ENCODE measurements around the gene TK2. TPM values are rescaled to one million over a fixed set of nuclear protein-coding genes. Genes with fewer than 3 reads are reported as not detected.
"Not testable (repeated sequence)": the region's sequence is repeated elsewhere in the genome, so short reads cannot be mapped to it uniquely, and the experiment has no call there.

TK2 gene
- polyA plus RNA-seq, 12 donors, result 11.1 to 19.2 (median 15.3) TPM; not detected in 1

- DNase-seq, result no peak
Observed at GRCh38 chr16:66508914-66509496, 40.9 kb downstream of the TK2 start.

- DNase-seq, result no peak
Observed at GRCh38 chr16:66508248-66508913, 41.5 kb downstream of the TK2 start.

DNA sequence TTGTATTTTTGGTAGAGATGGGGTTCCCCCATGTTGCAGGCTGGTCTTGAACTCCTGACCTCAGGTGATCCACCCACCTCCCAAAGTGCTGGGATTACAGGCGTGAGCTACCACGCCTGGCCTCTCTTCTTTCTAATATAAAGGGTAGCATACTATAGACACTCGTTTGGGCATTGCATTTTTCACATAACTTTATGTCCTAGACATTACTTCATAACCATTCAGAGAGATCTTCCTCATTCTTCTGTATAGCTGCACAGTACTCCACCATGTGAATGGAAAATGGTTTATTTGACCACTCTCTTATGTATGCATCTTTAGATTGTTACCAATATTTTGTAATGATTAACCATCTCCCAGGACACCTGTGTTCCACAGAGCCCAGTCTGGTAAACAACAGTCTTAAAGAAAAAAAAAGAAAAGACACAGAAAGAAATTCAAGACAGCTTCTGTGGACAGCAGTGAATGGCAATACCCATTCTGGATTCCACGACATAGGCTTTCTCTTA lies 42.1 kb downstream of the TK2 start:
- DNase-seq, result no peak

DNA sequence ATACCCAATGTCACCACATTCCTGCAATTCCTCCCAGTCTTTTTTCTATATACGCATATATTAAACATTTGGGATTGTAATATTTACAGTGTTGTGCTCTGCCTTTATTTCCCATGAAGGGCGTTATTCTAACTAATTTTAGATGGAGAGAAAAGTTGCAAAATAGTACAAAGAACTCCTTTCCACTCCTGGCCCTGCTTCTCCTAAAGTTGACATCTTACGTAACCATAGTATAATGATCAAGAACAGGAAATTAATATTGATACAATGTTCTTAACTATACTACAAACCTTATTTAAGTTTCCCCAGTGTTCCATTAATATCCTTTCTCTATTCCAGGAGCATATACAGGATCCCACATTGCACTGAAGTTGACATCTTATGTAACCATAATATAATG lies 46.3 kb downstream of the TK2 start:
- no peak for DNase-seq

- DNase-seq, result no peak
Observed at GRCh38 chr16:66503030-66503429, 46.9 kb downstream of the TK2 start.

GRCh38 chr16:66502020-66502913 lies 47.7 kb downstream of the TK2 start:
- DNase-seq, result no peak

DNA sequence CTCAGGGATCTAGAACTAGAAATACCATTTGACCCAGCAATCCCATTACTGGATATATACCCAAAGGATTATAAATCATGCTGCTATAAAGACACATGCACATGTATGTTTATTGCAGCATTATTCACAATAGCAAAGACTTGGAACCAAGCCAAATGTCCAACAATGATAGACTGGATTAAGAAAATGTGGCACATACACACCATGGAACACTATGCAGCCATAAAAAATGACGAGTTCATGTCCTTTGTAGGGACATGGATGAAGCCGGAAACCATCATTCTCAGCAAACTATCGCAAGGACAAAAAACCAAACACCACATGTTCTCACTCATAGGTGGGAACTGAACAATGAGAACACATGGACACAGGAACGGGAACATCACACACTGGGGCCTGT lies 48.4 kb downstream of the TK2 start:
- not testable (repeated sequence) for DNase-seq

- DNase-seq, result not testable (repeated sequence)
Observed at GRCh38 chr16:66497921-66498320, 52.0 kb downstream of the TK2 start.

DNA sequence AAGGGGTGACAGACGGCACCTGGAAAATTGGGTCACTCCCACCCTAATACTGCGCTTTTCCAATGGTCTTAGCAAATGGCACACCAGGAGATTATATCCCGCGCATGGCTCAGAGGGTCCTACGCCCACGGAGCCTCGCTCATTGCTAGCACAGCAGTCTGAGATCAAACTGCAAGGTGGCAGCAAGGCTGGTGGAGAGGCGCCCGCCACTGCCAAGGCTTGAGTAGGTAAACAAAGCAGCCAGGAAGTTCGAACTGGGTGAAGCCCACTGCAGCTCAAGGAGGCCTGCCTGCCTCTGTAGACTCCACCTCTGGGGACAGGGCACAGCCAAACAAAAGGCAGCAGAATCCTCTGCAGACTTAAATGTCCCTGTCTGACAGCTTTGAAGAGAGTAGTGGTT lies 53.7 kb downstream of the TK2 start:
- DNase-seq, result not testable (repeated sequence)

DNA sequence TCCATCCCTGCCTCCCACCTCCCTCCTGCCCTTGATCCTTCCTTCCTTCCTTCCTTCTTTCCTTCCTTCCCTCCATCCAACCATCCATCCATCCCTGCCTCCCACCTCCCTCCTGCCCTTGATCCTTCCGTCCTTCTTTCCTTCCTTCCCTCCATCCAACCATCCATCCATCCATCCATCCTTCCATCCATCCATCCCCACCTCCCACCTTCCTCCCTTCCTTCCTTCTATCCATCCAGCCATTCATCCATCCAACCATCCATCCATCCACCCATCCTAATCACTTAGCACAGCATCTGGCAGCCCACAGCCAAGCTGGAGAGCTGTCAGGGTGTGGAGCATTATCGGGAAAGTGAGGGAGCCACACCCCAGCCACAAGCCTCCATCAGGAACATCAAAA lies 54.5 kb downstream of the TK2 start:
- DNase-seq, result no peak

DNA sequence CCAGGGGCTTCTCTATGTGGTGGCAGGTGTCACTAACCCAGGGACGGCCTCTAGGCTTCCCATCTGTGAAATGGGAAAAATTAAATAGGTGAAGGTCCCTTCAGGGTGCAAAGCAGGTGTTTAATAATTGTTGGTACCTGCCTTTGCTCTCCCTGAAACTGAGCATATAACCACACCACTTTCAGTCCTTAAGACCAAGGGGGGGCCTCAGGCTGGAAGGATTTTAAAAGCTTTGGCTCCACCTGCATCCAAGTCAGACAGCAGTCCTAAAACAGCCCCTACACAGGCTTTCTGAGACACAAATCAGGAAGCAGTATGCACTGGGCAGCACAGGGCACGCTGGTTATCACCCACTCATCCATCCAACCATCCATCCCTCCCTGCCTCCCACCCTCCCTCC lies 55.0 kb downstream of the TK2 start:
- no peak for DNase-seq

DNA sequence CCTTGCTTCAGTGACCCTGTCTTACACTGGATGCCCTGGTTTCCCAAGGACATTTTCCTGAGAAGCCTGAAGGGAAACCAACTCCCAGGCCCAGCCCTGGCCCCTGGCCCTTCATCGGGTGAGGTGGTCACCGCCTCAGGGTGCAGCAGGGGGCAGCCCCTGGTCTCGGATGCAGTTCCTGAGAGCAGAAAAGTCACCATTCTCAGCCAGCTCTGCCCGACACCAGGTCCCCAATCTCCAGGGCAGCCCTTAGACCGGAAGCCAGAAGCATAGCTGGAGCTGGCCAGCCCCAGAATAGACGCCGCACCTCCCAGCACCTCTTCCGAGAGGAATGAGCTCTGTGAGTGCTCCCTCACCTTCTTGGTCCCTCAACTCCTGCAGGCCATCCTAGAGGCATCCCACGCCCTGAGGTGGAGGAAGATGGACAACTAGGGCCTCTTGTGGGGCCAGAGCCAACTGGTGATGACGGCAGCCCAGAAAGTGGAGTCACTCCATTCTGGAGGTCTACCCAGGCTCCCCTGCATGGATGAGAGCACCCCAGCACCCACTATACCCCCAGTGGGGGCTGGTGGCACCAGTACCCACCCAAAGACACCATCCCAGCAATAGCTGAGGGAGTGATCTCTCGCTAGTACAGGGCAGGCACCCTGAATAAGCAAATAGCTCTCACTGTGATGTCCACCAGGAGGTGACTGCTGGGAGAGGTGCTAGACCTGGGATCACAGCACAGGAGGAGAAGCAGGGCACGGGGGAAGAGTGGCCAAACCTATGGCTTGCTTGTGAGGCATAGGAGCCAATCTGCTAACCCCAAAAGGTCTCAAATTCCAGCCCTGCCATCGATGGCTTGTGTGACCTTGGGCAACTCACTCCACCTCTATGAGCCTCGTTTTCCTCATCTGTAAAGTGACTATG lies 56.2 kb downstream of the TK2 start:
- DNase-seq, result no peak

GRCh38 chr16:66491716-66492064 lies 58.2 kb downstream of the TK2 start:
- DNase-seq, result no peak

GRCh38 chr16:66490774-66491715 lies 58.9 kb downstream of the TK2 start:
- no peak for DNase-seq

- DNase-seq, result no peak
Observed at GRCh38 chr16:66489818-66490217, 60.1 kb downstream of the TK2 start.

- no peak for DNase-seq
Observed at GRCh38 chr16:66489385-66489784, 60.5 kb downstream of the TK2 start.

DNA sequence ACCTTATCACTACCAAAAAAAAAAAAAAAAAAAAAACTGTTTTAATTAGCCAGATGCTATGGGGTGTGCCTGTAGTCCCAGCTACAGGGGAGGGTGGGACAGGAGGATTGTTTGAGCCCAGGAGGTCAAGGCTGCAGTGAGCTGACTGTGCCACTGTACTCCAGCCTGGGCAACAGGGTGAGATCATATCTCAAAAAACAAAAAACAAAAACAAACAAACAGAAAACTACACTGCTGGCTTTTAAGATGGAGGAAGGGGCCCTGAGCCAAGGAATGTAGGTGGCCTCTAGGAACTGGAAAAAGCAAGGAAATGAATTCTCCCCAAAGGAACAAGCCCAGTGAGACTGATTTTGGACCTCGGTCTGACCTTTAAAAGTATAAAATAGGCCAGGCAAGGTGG lies 61.4 kb downstream of the TK2 start:
- no peak for DNase-seq

DNA sequence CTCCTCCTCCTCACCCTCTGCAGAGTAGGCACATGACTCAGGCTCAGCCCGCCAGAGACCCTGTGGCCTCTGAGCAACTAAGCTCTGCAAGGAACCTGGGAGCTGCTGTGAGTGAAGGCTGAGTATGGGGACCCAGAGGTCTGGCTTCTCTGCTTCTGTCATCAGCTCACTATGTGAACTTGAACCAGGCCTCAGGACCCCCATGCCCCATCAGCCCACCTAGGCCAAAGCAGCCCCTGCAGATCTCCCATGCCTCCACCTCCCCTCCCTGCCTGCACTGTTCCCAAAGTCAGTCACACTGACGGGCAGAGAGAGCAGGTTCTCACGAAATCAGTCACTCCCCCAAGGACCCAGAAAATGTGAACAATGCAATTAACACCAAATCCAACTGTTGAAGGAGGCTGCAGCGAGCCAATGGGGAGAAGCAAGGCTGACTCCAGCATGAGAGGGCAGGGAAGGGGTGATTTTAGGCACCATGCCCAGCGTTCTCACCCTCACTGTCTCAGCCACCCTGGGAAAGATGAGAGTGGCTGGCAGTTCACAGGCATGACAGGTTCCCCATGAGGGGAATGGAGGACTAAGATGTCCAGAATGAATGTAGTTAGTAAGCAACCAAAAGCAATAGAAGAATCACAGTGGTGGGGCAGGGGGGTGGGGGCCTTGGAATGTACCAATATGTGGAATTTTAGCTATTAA lies 62.2 kb downstream of the TK2 start:
- DNase-seq, result no peak

GRCh38 chr16:66486773-66487579 lies 62.9 kb downstream of the TK2 start:
- peak; percentile 46 for DNase-seq

All from muscle of arm (tissue), 12 donors.